Fibroblast of lung (primary cell): Measurements from ENCODE around the gene TTC31. TPM values are rescaled to one million over a fixed set of nuclear protein-coding genes. Genes with fewer than 3 reads are reported as not detected.
A peak's percentile ranks its signal among the peaks of the same experiment; 100 is the strongest.

Experiments
- DNase-seq, 2 donors: peaks; one replicate each; pipeline versions ENCODE4 v3.0.0 to v3.0.0-alpha.2; 2010; ENCODE audit warnings: low read depth in 2 of 2
- H2AFZ ChIP-seq: 2 replicates; pipeline ENCODE4 v1.5.1; 2012; ENCODE audit warnings: low read length, control low read depth, inconsistent platforms
- H3K27ac ChIP-seq: 2 replicates; pipeline ENCODE4 v1.5.1; 2011; ENCODE audit warnings: low read length, control low read depth; ENCODE audit not compliant: insufficient read depth
- H3K27me3 ChIP-seq: 2 replicates; pipeline ENCODE4 v1.5.1; 2011; ENCODE audit warnings: mild to moderate bottlenecking, low read length; ENCODE audit not compliant: control insufficient read depth, insufficient read depth
- H3K36me3 ChIP-seq: 2 replicates; pipeline ENCODE4 v1.5.1; 2011; ENCODE audit warnings: low read length; ENCODE audit not compliant: control insufficient read depth, insufficient read depth
- H3K4me1 ChIP-seq: 2 replicates; pipeline ENCODE4 v1.5.1; 2011; ENCODE audit warnings: low read length; ENCODE audit not compliant: control insufficient read depth, insufficient read depth; ENCODE audit errors: extremely low read depth
- H3K4me2 ChIP-seq: 2 replicates; pipeline ENCODE4 v1.5.1; 2011; ENCODE audit warnings: low read length, control low read depth; ENCODE audit not compliant: insufficient read depth; ENCODE audit errors: extremely low read depth
- H3K4me3 ChIP-seq, 4 experiments: fragments of 200-600 bp in 1 of 4; sonication (generic) in 1 of 4; replicated peaks in 1 of 4; 2 replicates each; pipeline ENCODE4 v1.5.1; 2011 to 2016; ENCODE audit warnings: low read length in 4 of 4, low read depth in 3 of 4, mild to moderate bottlenecking in 3 of 4, control low read depth in 2 of 4, inconsistent platforms in 1 of 4, mixed read lengths in 1 of 4; ENCODE audit not compliant: insufficient read depth in 1 of 4; ENCODE audit errors: control extremely low read depth in 1 of 4
- H3K79me2 ChIP-seq: 2 replicates; pipeline ENCODE4 v1.5.1; 2012; ENCODE audit warnings: mild to moderate bottlenecking, low read length, inconsistent platforms; ENCODE audit not compliant: control insufficient read depth, insufficient read depth
- H3K9ac ChIP-seq: 2 replicates; pipeline ENCODE4 v1.5.1; 2011; ENCODE audit warnings: mild to moderate bottlenecking, low read length, control low read depth; ENCODE audit not compliant: insufficient read depth
- H3K9me3 ChIP-seq: 2 replicates; pipeline ENCODE4 v1.5.1; 2012; ENCODE audit warnings: low read depth, low read length; ENCODE audit not compliant: control insufficient read depth, insufficient read depth
- H4K20me1 ChIP-seq: 2 replicates; pipeline ENCODE4 v1.5.1; 2011; ENCODE audit warnings: low read length; ENCODE audit not compliant: control insufficient read depth, insufficient read depth; ENCODE audit errors: extremely low read depth
- CTCF ChIP-seq, 2 donors: IDR thresholded peaks in 1 of 2; conservative IDR thresholded peaks in 1 of 2; 1 replicate in 1 of 2; 2 replicates in 1 of 2; pipeline ENCODE4 v1.5.1; 2011 to 2012; ENCODE audit warnings: low read length in 2 of 2, control low read depth in 1 of 2, inconsistent platforms in 1 of 2, low read depth in 1 of 2, mild to moderate bottlenecking in 1 of 2
- EZH2 ChIP-seq: IDR thresholded peaks from 2 replicates; pipeline ENCODE4 v1.5.1; 2012; ENCODE audit warnings: low read length, control low read depth, mild to moderate bottlenecking; ENCODE audit errors: missing control alignments
- polyA plus RNA-seq, 2 donors: library from polyadenylated mRNA; depleted of rRNA in 1 of 2; stranded (reverse) in 1 of 2; unstranded in 1 of 2; fragments of >200 nt; gene quantifications; 2 replicates each; pipeline ENCODE4 v1.2.1, GENCODE V29; 2011 to 2012; ENCODE audit warnings: missing spikeins in 1 of 2
- total RNA-seq: library from RNA; depleted of rRNA; stranded (reverse); fragments of >200 nt; gene quantifications from 2 replicates; pipeline ENCODE4 v1.2.1, GENCODE V29; 2014

The TTC31 gene
- total and polyA plus RNA-seq, 2 donors (not counting 1 experiment from before 2014, with no cell fraction given) = 10.7 to 11.8 TPM

DNA sequence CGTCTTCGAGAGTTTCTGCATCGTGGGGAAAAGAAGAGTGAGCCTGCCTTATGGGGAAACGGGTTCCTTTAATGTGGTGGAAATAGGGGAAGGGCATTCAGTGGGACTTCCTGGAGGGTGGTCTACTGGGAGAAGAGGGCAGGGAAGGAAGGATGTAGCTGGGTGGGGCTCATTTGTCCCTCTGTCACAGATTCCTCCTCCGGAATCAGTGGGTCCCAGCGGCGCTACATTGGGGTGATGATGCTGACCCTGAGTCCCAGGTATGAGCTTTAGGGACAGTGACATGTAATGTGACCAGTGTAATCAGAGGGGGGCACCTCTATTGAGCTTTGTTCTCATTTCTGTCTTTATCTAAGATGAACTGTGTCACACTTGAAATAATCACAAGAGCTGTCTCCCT lies 48.8 kb downstream of the TTC31 start:
- Histone ChIP-seq H3K4me1 (peaks cover 7% of the 10 kb centered on the region), H3K9me3 (no peaks in the 10 kb centered on the region), H3K27me3 (no peaks in the 10 kb centered on the region), H3K79me2 (peaks cover 25% of the 10 kb centered on the region), H3K4me3 (peak overlapping the region in 1 of 4 experiments; percentile 97), H3K36me3 (peaks cover 19% of the 10 kb centered on the region), H2AFZ (no peak overlapping the region), H3K9ac (no peak overlapping the region), H3K27ac (no peak overlapping the region), H3K4me2 (no peak overlapping the region), H4K20me1 (no peaks in the 10 kb centered on the region)
- DNase-seq = no peak
- TF ChIP-seq CTCF (conservative IDR thresholded peaks at IDR 0.05 in 1 of 2, IDR thresholded peaks at IDR 0.05 in 1 of 2; ENCODE audit: low read depth in 1 of 2, low read length in 2 of 2) (no peak), EZH2 (no peak)

DNA sequence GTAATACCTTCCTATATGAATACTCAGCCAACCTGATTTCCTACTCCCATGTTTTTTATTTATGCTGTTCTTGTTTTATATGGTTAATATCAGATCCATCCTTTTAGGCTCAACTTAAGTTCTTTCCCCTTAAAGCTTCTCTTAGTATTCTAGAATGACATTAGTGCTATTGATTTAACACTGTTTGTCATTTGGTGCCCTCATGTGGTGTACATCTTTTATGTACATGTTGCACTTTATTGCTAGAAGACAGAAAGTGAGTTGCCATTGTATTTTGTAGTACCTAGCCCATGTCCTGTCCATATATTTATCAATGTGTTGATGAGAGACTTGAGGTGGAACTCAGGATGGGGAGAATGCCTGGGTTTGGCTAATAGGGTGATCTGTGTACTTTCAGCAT lies 49.3 kb downstream of the TTC31 start:
- TF ChIP-seq CTCF (conservative IDR thresholded peaks at IDR 0.05 in 1 of 2, IDR thresholded peaks at IDR 0.05 in 1 of 2; ENCODE audit: low read depth in 1 of 2, low read length in 2 of 2) = peak in 1 of 2 donors; percentile 30
- TF ChIP-seq EZH2 = no peak
- peak in 1 of 2 donors; percentile 76 for DNase-seq
- peaks cover 14% of the 10 kb centered on the region for H3K36me3 ChIP-seq
- no peak overlapping the region for H2AFZ ChIP-seq
- H3K4me3 ChIP-seq = no peak overlapping the region
- H3K4me2 ChIP-seq = no peak overlapping the region
- H4K20me1 ChIP-seq = no peaks in the 10 kb centered on the region
- no peak overlapping the region for H3K27ac ChIP-seq
- H3K79me2 ChIP-seq = peaks cover 23% of the 10 kb centered on the region
- H3K9me3 ChIP-seq = no peaks in the 10 kb centered on the region
- H3K27me3 ChIP-seq = no peaks in the 10 kb centered on the region
- peaks cover 7% of the 10 kb centered on the region for H3K4me1 ChIP-seq
- no peak overlapping the region for H3K9ac ChIP-seq

DNA sequence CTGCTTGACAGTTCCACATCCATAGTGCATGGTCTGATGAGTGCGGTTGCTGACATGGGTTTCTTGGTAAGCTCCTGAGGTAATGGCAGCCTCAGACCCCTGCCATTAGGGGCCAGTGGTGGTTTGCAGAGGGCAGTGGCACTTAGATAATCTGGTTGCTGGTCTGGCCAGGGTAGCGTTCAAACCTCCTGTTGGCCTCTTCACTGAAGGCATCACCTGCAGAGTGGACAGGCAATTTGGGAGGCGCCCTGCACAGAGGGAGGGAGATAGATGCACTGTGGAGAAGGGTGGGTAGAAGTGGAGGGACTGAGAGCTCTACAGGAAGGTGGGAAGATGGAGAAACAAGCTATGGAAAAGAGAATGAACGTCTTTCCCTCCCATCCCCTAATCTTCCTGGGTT lies 50.6 kb downstream of the TTC31 start:
- Histone ChIP-seq H2AFZ (no peak overlapping the region), H3K27me3 (peaks cover 2% of the 10 kb centered on the region), H3K4me1 (peaks cover 7% of the 10 kb centered on the region), H3K36me3 (peaks cover 5% of the 10 kb centered on the region), H3K9ac (no peak overlapping the region), H3K9me3 (no peaks in the 10 kb centered on the region), H3K4me2 (no peak overlapping the region), H3K27ac (no peak overlapping the region), H3K4me3 (no peak overlapping the region), H3K79me2 (peaks cover 12% of the 10 kb centered on the region), H4K20me1 (no peaks in the 10 kb centered on the region)
- TF ChIP-seq CTCF (conservative IDR thresholded peaks at IDR 0.05 in 1 of 2, IDR thresholded peaks at IDR 0.05 in 1 of 2; ENCODE audit: low read depth in 1 of 2, low read length in 2 of 2) (no peak), EZH2 (no peak)
- no peak for DNase-seq
